Body of pancreas (tissue), 4 donors: ENCODE measurements around the gene CDX4. TPM values are rescaled to one million over a fixed set of nuclear protein-coding genes. Genes with fewer than 3 reads are reported as not detected.
"Not testable (repeated sequence)": the region's sequence is repeated elsewhere in the genome, so short reads cannot be mapped to it uniquely, and the experiment has no call there.

ENCODE experiments used
- ATAC-seq: fragments of 150-250 bp; one replicate; pipeline ENCODE4 v1.9.1; 2016
- DNase-seq, 4 donors: peaks; one replicate each; pipeline ENCODE4 v3.0.0-alpha.2; 2019
- H3K27ac ChIP-seq, 4 donors: fragments of 200-600 bp; sonication (generic); 1 replicate in 3 of 4; 2 replicates in 1 of 4; pipeline versions ENCODE4 v1.5.1 to v1.6.1; 2016 to 2019; ENCODE audit warnings: mild to moderate bottlenecking in 1 of 4, mixed read lengths in 1 of 4, moderate library complexity in 1 of 4
- H3K27me3 ChIP-seq, 2 donors: fragments of 200-600 bp; sonication (generic); one replicate each; pipeline ENCODE4 v1.6.0; 2016; ENCODE audit warnings: mild to moderate bottlenecking in 1 of 2
- H3K36me3 ChIP-seq, 2 donors: fragments of 200-600 bp; sonication (generic); replicated peaks in 1 of 2; 2 replicates each; pipeline ENCODE4 v1.5.1; 2016; ENCODE audit warnings: low read depth in 2 of 2; ENCODE audit not compliant: insufficient read depth in 1 of 2
- H3K4me1 ChIP-seq: fragments of 200-600 bp; sonication (generic); one replicate; pipeline ENCODE4 v1.6.0; 2016
- H3K4me3 ChIP-seq, 2 donors: fragments of 200-600 bp; sonication (generic); 1 replicate in 1 of 2; 2 replicates in 1 of 2; pipeline ENCODE4 v1.5.1; 2016 to 2019
- H3K9me3 ChIP-seq, 3 donors: fragments of 200-600 bp; sonication (generic); 1 replicate in 2 of 3; 2 replicates in 1 of 3; pipeline ENCODE4 v1.5.1; 2016
- CTCF ChIP-seq, 7 experiments: fragments of 450-650 bp in 4 of 7; fragments of 200-600 bp in 3 of 7; sonication (generic) in 3 of 7; IDR thresholded peaks; one replicate each; pipeline ENCODE4 v1.5.1; 2016 to 2019; ENCODE audit warnings: antibody characterized with exemption in 7 of 7
- POLR2A ChIP-seq, 3 donors: fragments of 450-650 bp; IDR thresholded peaks; one replicate each; pipeline ENCODE4 v1.6.1; 2016; ENCODE audit warnings: antibody characterized with exemption in 3 of 3, mild to moderate bottlenecking in 2 of 3
- WGBS, 2 donors: methylation state at CpG; one replicate each; pipeline ENCODE4 v1.1.5; 2017; 5-methylcytosine and 5-hydroxymethylcytosine counted together
- intact Hi-C: fragments of 100-400 bp; cut with DNase I; formaldehyde crosslinking; loops from one replicate; pipeline ENCODE4 v1.15.1; 2023
- small RNA-seq: library from RNA; depleted of rRNA; stranded (forward); fragments of <200 nt; gene quantifications from one replicate; pipeline ENCODE3, GENCODE V24; 2016
- total RNA-seq, 2 donors: library from RNA; depleted of rRNA; stranded (reverse); fragments of >200 nt; gene quantifications; one replicate each; pipeline ENCODE4 v1.1.0, GENCODE V29; 2016

The CDX4 gene
- total RNA-seq, 2 donors from 2014 or later = not detected

- H3K4me3 ChIP-seq = no peak overlapping the region
- H3K4me1 ChIP-seq = no peaks in the 10 kb centered on the region
- H3K27me3 ChIP-seq = no peaks in the 10 kb centered on the region
- no peak overlapping the region for H3K27ac ChIP-seq
- no peaks in the 10 kb centered on the region for H3K36me3 ChIP-seq
- DNase-seq (no peak), ATAC-seq (no peak)
- intact Hi-C loops = no loop called here
- TF ChIP-seq CTCF (IDR thresholded peaks at IDR 0.05) (no peak), POLR2A (IDR thresholded peaks at IDR 0.05) (no peak)
- no peaks in the 10 kb centered on the region for H3K9me3 ChIP-seq
Observed at GRCh38 chrX:73468376-73468775, 21.5 kb downstream of the CDX4 start.

- Histone ChIP-seq H3K9me3 (no peaks in the 10 kb centered on the region), H3K4me1 (no peaks in the 10 kb centered on the region), H3K36me3 (no peaks in the 10 kb centered on the region), H3K27me3 (no peaks in the 10 kb centered on the region), H3K4me3 (no peak overlapping the region), H3K27ac (no peak overlapping the region)
- no peak for DNase-seq
- 73 to 86% methylated on average over 4 of the region's 4 CpGs for WGBS, 2 donors
- ATAC-seq = no peak
- no peak for TF ChIP-seq POLR2A (IDR thresholded peaks at IDR 0.05)
- TF ChIP-seq CTCF (IDR thresholded peaks at IDR 0.05) = no peak
- intact Hi-C loops = no loop called here
Observed at GRCh38 chrX:73478961-73479360, 32.1 kb downstream of the CDX4 start.

GRCh38 chrX:73481521-73481920 is 34.7 kb downstream of the CDX4 start:
- no peaks in the 10 kb centered on the region for H3K9me3 ChIP-seq
- WGBS, 2 donors = 64% methylated on average over 2 of the region's 2 CpGs; no CpG with 5 or more reads in 1 of the 2 donors
- H3K27ac ChIP-seq = no peak overlapping the region
- TF ChIP-seq POLR2A (IDR thresholded peaks at IDR 0.05) (no peak), CTCF (IDR thresholded peaks at IDR 0.05) (no peak)
- no peaks in the 10 kb centered on the region for H3K27me3 ChIP-seq
- intact Hi-C loops = no loop called here
- DNase-seq (no peak), ATAC-seq (no peak)
- H3K4me1 ChIP-seq = no peaks in the 10 kb centered on the region
- no peak overlapping the region for H3K4me3 ChIP-seq
- H3K36me3 ChIP-seq = no peaks in the 10 kb centered on the region

- H3K27ac ChIP-seq = no peak overlapping the region
- WGBS, 2 donors = 43 to 50% methylated on average over 3 of the region's 3 CpGs
- TF ChIP-seq CTCF (IDR thresholded peaks at IDR 0.05) (no peak), POLR2A (IDR thresholded peaks at IDR 0.05) (no peak)
- H3K4me1 ChIP-seq = no peaks in the 10 kb centered on the region
- intact Hi-C loops = no loop called here
- no peak for ATAC-seq
- H3K27me3 ChIP-seq = no peaks in the 10 kb centered on the region
- DNase-seq = no peak
- H3K4me3 ChIP-seq = no peak overlapping the region
- H3K36me3 ChIP-seq = no peaks in the 10 kb centered on the region
- no peaks in the 10 kb centered on the region for H3K9me3 ChIP-seq
Observed at GRCh38 chrX:73490661-73491060, 43.8 kb downstream of the CDX4 start.

GRCh38 chrX:73492178-73492577 is 45.3 kb downstream of the CDX4 start:
- intact Hi-C loops, H3K27me3 ChIP-seq, ATAC-seq, H3K27ac ChIP-seq, DNase-seq, H3K9me3 ChIP-seq, H3K4me1 ChIP-seq, H3K4me3 ChIP-seq, H3K36me3 ChIP-seq: not testable (repeated sequence)
- 74 to 78% methylated on average over 4 of the region's 4 CpGs for WGBS, 2 donors

Small RNAs within 50 kb of the gene (small RNA-seq; reads per million reads assigned to genes)
- not detected for gene MORF4L1P6
- not detected for gene RNU6-1044P

Other genes starting within 250 kb of the CDX4 start
- 1 to 10 TPM in 1 of 2 donors, under 1 TPM in 1; 0.66 to 3.4 TPM for gene NAP1L2, start 232.2 kb upstream of the CDX4 start, total RNA-seq
- 1 to 10 TPM; 3.0 to 8.3 TPM for gene CHIC1, start 116.1 kb downstream of the CDX4 start, total RNA-seq